HepG2 (cell line): ENCODE results near the gene PCDHGA6. TPM values are rescaled to one million over a fixed set of nuclear protein-coding genes. Genes with fewer than 3 reads are reported as not detected.
"Not testable (repeated sequence)": the region's sequence is repeated elsewhere in the genome, so short reads cannot be mapped to it uniquely, and the experiment has no call there.

Experiments used
- ATAC-seq: fragments of 200-7000 bp; cut with Tn5 transposase; 3 replicates; pipeline ENCODE4 v1.9.1; 2020; ENCODE audit warnings: mild to moderate bottlenecking, moderate library complexity
- BruUV-seq: library from RNA; stranded (reverse); fragments of 400-500 nt; replicated peaks from 2 replicates; lab custom pipeline; 2021; lab: Mats Ljungman, UMichigan
- CTCF ChIA-PET: fragments of 300-600 bp; formaldehyde crosslinking; extraction: SDS; loops from one replicate; lab custom pipeline; 2021; ENCODE audit warnings: low total read pairs, inconsistent platforms, low intra/inter-chr PET ratio; lab: Yijun Ruan, JAX
- POLR2A ChIA-PET: fragments of 350-600 bp; sonication (Branson Sonifier 250); formaldehyde crosslinking; loops from one replicate; lab custom pipeline; 2020; ENCODE audit warnings: antibody characterized with exemption, inconsistent platforms; lab: Yijun Ruan, JAX
- DNase-seq: peaks from one replicate; pipeline ENCODE4 v3.0.0-alpha.2; 2015; ENCODE audit warnings: low spot score
- FAIRE-seq: peaks from 3 replicates; lab custom pipeline; 2011; peaks lifted over from hg19 to GRCh38; lab: Jason Lieb, UNC
- H2AFZ ChIP-seq: one replicate; pipeline ENCODE4 v1.6.1; 2011; ENCODE audit warnings: low read length, inconsistent platforms
- H3K27ac ChIP-seq: fragments of 300-600 bp; 3 replicates; pipeline ENCODE4 v1.8.0; 2011; ENCODE audit warnings: mixed run types, mild to moderate bottlenecking, mixed read lengths, low read length, inconsistent platforms; ENCODE audit not compliant: insufficient read depth; ENCODE audit errors: extremely low read length
- H3K27me3 ChIP-seq, 2 experiments: fragments of 200-600 bp in 1 of 2; 2 replicates in 1 of 2; 3 replicates in 1 of 2; pipeline versions ENCODE4 v1.6.0 to v1.8.0; 2011; ENCODE audit warnings: low read length in 2 of 2, mild to moderate bottlenecking in 2 of 2, moderate library complexity in 2 of 2, inconsistent platforms in 1 of 2; ENCODE audit not compliant: insufficient read depth in 2 of 2, control insufficient read depth in 1 of 2
- H3K36me3 ChIP-seq, 2 experiments: fragments of 200-600 bp in 1 of 2; replicated peaks in 1 of 2; 2 replicates in 1 of 2; 3 replicates in 1 of 2; pipeline versions ENCODE4 v1.5.1 to v1.8.0; 2011; ENCODE audit warnings: low read length in 2 of 2, inconsistent platforms in 1 of 2; ENCODE audit not compliant: insufficient read depth in 2 of 2, control insufficient read depth in 1 of 2
- H3K4me1 ChIP-seq: 2 replicates; pipeline ENCODE4 v1.5.1; 2012; ENCODE audit warnings: low read length, inconsistent platforms; ENCODE audit not compliant: insufficient read depth
- H3K4me2 ChIP-seq: 2 replicates; pipeline ENCODE4 v1.6.0; 2011; ENCODE audit warnings: low read depth, low read length, inconsistent platforms
- H3K4me3 ChIP-seq, 3 experiments: fragments of 200-600 bp in 1 of 3; sonication (generic), shearing (Covaris generic) in 1 of 3; replicated peaks in 1 of 3; 2 replicates each; pipeline ENCODE4 v1.5.1; 2011 to 2016; ENCODE audit warnings: low read length in 3 of 3, inconsistent platforms in 2 of 3, low read depth in 2 of 3, mild to moderate bottlenecking in 2 of 3, control low read depth in 1 of 3, mixed read lengths in 1 of 3; ENCODE audit not compliant: insufficient read depth in 1 of 3
- H3K79me2 ChIP-seq: one replicate; pipeline ENCODE4 v1.6.1; 2011; ENCODE audit warnings: low read length, inconsistent platforms; ENCODE audit not compliant: insufficient read depth
- H3K9ac ChIP-seq: 2 replicates; pipeline ENCODE4 v1.6.0; 2011; ENCODE audit warnings: mild to moderate bottlenecking, low read depth, low read length, inconsistent platforms; ENCODE audit not compliant: insufficient read depth
- H3K9me3 ChIP-seq: 2 replicates; pipeline ENCODE4 v1.5.1; 2012; ENCODE audit warnings: mild to moderate bottlenecking, low read length
- H4K20me1 ChIP-seq: 2 replicates; pipeline ENCODE4 v1.6.0; 2011; ENCODE audit warnings: inconsistent platforms, mild to moderate bottlenecking, low read length, moderate library complexity; ENCODE audit not compliant: insufficient read depth
- CAMTA2 ChIP-seq: sonication (generic); formaldehyde crosslinking; IDR thresholded peaks from 2 replicates; pipeline ENCODE4 v1.4.0; 2020; ENCODE audit warnings: mild to moderate bottlenecking, missing genetic modification reagents, borderline replicate concordance
- CTCF ChIP-seq: sonication (generic); formaldehyde crosslinking; IDR thresholded peaks from 2 replicates; pipeline ENCODE4 v1.5.0; 2020; ENCODE audit warnings: mild to moderate bottlenecking, missing genetic modification reagents, moderate library complexity
- IKZF1 ChIP-seq: fragments of 450-650 bp; IDR thresholded peaks from 2 replicates; pipeline ENCODE4 v1.7.1; 2016
- JUND ChIP-seq: sonication (generic); formaldehyde crosslinking; IDR thresholded peaks from 2 replicates; pipeline ENCODE4 v1.8.0; 2022; ENCODE audit warnings: mild to moderate bottlenecking, missing genetic modification reagents
- STAG1 ChIP-seq: sonication (generic); formaldehyde crosslinking; IDR thresholded peaks from 2 replicates; pipeline ENCODE4 v1.4.0; 2020; ENCODE audit warnings: missing genetic modification reagents
- ZNF225 ChIP-seq: sonication (generic); formaldehyde crosslinking; IDR thresholded peaks from 2 replicates; pipeline ENCODE4 v1.4.0; 2020; ENCODE audit warnings: mild to moderate bottlenecking, missing genetic modification reagents
- ZNF460 ChIP-seq: sonication (generic); formaldehyde crosslinking; IDR thresholded peaks from 2 replicates; pipeline ENCODE4 v1.5.1; 2020; ENCODE audit warnings: missing genetic modification reagents, mild to moderate bottlenecking, borderline replicate concordance
- ZNF83 ChIP-seq: sonication (generic); formaldehyde crosslinking; IDR thresholded peaks from 2 replicates; pipeline ENCODE4 v1.4.0; 2020; ENCODE audit warnings: missing genetic modification reagents, mild to moderate bottlenecking, borderline replicate concordance
- WGBS: methylation state at CpG from one replicate; pipeline ENCODE4 v1.1.6; 2017; ENCODE audit warnings: low lambda C conversion rate; 5-methylcytosine and 5-hydroxymethylcytosine counted together
- in situ Hi-C: cut with HindIII; loops from 2 replicates; pipeline ENCODE4 v1.10.0; 2017; ENCODE audit warnings: low pct_unique_long_range_greater_than_20kb; ENCODE audit not compliant: extremely low pct_ligation_motif_present
- intact Hi-C: fragments of 100-400 bp; cut with micrococcal nuclease; formaldehyde crosslinking; loops from one replicate; pipeline ENCODE4 v1.10.0; 2022; ENCODE audit not compliant: unreplicated experiment
- polyA plus RNA-seq, 8 experiments: library from polyadenylated mRNA; depleted of rRNA in 3 of 8; stranded (reverse) in 7 of 8; unstranded in 1 of 8; fragments of >200 nt; fragmentation: Illumina TruSeq in 4 of 8; extraction: Trizol in 4 of 8; gene quantifications; 2 replicates each; pipeline versions ENCODE4 v1.2.1 to v1.2.3, GENCODE V29; 2011 to 2016; ENCODE audit warnings: low read depth in 4 of 8, missing spikeins in 1 of 8, mixed read lengths in 1 of 8; ENCODE audit not compliant: insufficient read depth in 1 of 8
- total RNA-seq, 5 experiments: library from RNA; depleted of rRNA; stranded (reverse); fragments of >200 nt; fragmentation: Illumina TruSeq; extraction: Trizol; gene quantifications; 2 replicates each; pipeline ENCODE4 v1.2.3, GENCODE V29; 2016; ENCODE audit warnings: low read depth in 1 of 5
- TF ChIP-seq, protein P1 (sequence below): sonication (generic); formaldehyde crosslinking; IDR thresholded peaks from 2 replicates; pipeline ENCODE4 v1.4.0; 2020; ENCODE audit warnings: missing genetic modification reagents

PCDHGA6 gene
- total and polyA plus RNA-seq, 2 of the 13 experiments (the other 11 are each of a cell fraction or from before 2014, with no cell fraction given), result 0.33 to 0.51 TPM

GRCh38 chr5:141403387-141403786, 29.7 kb downstream of the PCDHGA6 start (continued):
- TF ChIP-seq, protein P1, sequence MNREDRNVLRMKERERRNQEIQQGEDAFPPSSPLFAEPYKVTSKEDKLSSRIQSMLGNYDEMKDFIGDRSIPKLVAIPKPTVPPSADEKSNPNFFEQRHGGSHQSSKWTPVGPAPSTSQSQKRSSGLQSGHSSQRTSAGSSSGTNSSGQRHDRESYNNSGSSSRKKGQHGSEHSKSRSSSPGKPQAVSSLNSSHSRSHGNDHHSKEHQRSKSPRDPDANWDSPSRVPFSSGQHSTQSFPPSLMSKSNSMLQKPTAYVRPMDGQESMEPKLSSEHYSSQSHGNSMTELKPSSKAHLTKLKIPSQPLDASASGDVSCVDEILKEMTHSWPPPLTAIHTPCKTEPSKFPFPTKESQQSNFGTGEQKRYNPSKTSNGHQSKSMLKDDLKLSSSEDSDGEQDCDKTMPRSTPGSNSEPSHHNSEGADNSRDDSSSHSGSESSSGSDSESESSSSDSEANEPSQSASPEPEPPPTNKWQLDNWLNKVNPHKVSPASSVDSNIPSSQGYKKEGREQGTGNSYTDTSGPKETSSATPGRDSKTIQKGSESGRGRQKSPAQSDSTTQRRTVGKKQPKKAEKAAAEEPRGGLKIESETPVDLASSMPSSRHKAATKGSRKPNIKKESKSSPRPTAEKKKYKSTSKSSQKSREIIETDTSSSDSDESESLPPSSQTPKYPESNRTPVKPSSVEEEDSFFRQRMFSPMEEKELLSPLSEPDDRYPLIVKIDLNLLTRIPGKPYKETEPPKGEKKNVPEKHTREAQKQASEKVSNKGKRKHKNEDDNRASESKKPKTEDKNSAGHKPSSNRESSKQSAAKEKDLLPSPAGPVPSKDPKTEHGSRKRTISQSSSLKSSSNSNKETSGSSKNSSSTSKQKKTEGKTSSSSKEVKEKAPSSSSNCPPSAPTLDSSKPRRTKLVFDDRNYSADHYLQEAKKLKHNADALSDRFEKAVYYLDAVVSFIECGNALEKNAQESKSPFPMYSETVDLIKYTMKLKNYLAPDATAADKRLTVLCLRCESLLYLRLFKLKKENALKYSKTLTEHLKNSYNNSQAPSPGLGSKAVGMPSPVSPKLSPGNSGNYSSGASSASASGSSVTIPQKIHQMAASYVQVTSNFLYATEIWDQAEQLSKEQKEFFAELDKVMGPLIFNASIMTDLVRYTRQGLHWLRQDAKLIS (CRISPR knock-in tag), result no peak
- TF ChIP-seq CAMTA2 (CRISPR knock-in tag), result no peak
- no peak for TF ChIP-seq ZNF460 (CRISPR knock-in tag)
- no peak for TF ChIP-seq ZNF83
- TF ChIP-seq IKZF1, result no peak
- no peak for TF ChIP-seq ZNF225
- TF ChIP-seq JUND, result no peak

GRCh38 chr5:141407790-141408505, 34.3 kb downstream of the PCDHGA6 start, which contains the start of gene PCDHGB6:
PCDHGB6 (plus strand) TSS chr5:141408021; CDS start chr5:141408203, 182 bp downstream.
- intact Hi-C loops, H2AFZ ChIP-seq, H3K79me2 ChIP-seq, in situ Hi-C loops, POLR2A ChIA-PET, H3K27me3 ChIP-seq, CTCF ChIA-PET, H3K36me3 ChIP-seq, H3K4me3 ChIP-seq, H3K9me3 ChIP-seq, H3K4me2 ChIP-seq, H3K9ac ChIP-seq, H4K20me1 ChIP-seq, BruUV-seq, H3K27ac ChIP-seq, ATAC-seq, H3K4me1 ChIP-seq, FAIRE-seq, DNase-seq: not testable (repeated sequence)
- WGBS, result 90% methylated on average over 28 of the region's 51 CpGs
- TF ChIP-seq CTCF (CRISPR knock-in tag) (peak; percentile 45), STAG1 (CRISPR knock-in tag) (peak; percentile 19; the same call in 1 of the 2 replicates)
